ENCODE results near the gene SLC16A7.

GRCh38 chr12:59723520-59723919 is 127.7 kb downstream of the SLC16A7 start:
- TF ChIP-seq CTCF (IDR thresholded peaks at IDR 0.05) (no peak), EZH2phosphoT487 (IDR thresholded peaks at IDR 0.05; ENCODE audit: borderline replicate concordance, low read depth) (no peak), POLR2AphosphoS5 (IDR thresholded peaks at IDR 0.05; ENCODE audit: low read depth, low read length) (no peak), SIN3A (IDR thresholded peaks at IDR 0.05; ENCODE audit: borderline replicate concordance, low read depth, low read length) (no peak), RAD21 (IDR thresholded peaks at IDR 0.05; ENCODE audit: low read length) (no peak)

All from SK-N-SH (cell line).